ENCODE results near the gene PTPN1. TPM values are rescaled to one million over a fixed set of nuclear protein-coding genes. Genes with fewer than 3 reads are reported as not detected.

PTPN1 gene
- total RNA-seq, 4 donors from 2014 or later = 22.2 to 107 (median 42.7) TPM

- DNase-seq (ENCODE audit: low spot score) = no peak
- ATAC-seq (ENCODE audit: low FRiP score) = peak; percentile 88
- no peak for TF ChIP-seq CTCF (IDR thresholded peaks at IDR 0.05)
Observed at GRCh38 chr20:50540620-50541605, 30.7 kb downstream of the PTPN1 start.

- DNase-seq (ENCODE audit: low spot score) (no peak), ATAC-seq (ENCODE audit: low FRiP score) (no peak)
- no peak for TF ChIP-seq CTCF (IDR thresholded peaks at IDR 0.05)
Observed at GRCh38 chr20:50541606-50542041, 31.4 kb downstream of the PTPN1 start.

GRCh38 chr20:50543326-50543725, 33.1 kb downstream of the PTPN1 start:
- no peak for TF ChIP-seq CTCF (IDR thresholded peaks at IDR 0.05)
- no peak for ATAC-seq (ENCODE audit: low FRiP score)

GRCh38 chr20:50545126-50545525, 34.9 kb downstream of the PTPN1 start:
- no peak for DNase-seq (ENCODE audit: low spot score)
- no peak for ATAC-seq (ENCODE audit: low FRiP score)
- no peak for TF ChIP-seq CTCF (IDR thresholded peaks at IDR 0.05)

More at GRCh38 chr20:50543326-50543725, 33.1 kb downstream of the PTPN1 start:
- DNase-seq (ENCODE audit: low spot score) = no peak

GRCh38 chr20:50546729-50547314, 36.6 kb downstream of the PTPN1 start:
- no peak for DNase-seq (ENCODE audit: low spot score)
- no peak for ATAC-seq (ENCODE audit: low FRiP score)
- TF ChIP-seq CTCF (IDR thresholded peaks at IDR 0.05) = no peak

- DNase-seq (ENCODE audit: low spot score) (no peak), ATAC-seq (ENCODE audit: low FRiP score) (no peak)
- no peak for TF ChIP-seq CTCF (IDR thresholded peaks at IDR 0.05)
Observed at GRCh38 chr20:50547964-50548363, 37.8 kb downstream of the PTPN1 start.

Measured in omental fat pad (tissue), 4 donors.